ENCODE measurements around the gene XPR1.

DNA sequence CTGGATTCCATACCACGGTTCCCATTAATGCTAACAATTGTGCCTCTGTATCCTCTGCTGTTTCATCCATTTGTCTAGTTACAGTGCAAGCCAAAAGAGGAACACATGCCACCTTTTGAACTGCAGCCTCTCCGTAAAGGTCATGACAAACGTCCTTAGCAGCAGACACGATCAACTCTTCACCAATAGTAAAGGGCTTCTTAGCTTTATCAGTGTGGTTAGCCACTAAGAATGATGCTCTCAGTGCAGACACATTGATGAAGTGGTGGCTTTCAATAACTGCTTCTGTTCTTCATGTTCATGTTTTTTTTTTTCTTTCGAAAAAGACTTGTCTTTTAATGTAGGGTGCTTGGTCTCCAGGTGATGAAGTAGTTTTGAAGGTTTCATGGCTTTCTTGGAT is 14.3 kb downstream of the XPR1 start:
- TF ChIP-seq, protein P1, sequence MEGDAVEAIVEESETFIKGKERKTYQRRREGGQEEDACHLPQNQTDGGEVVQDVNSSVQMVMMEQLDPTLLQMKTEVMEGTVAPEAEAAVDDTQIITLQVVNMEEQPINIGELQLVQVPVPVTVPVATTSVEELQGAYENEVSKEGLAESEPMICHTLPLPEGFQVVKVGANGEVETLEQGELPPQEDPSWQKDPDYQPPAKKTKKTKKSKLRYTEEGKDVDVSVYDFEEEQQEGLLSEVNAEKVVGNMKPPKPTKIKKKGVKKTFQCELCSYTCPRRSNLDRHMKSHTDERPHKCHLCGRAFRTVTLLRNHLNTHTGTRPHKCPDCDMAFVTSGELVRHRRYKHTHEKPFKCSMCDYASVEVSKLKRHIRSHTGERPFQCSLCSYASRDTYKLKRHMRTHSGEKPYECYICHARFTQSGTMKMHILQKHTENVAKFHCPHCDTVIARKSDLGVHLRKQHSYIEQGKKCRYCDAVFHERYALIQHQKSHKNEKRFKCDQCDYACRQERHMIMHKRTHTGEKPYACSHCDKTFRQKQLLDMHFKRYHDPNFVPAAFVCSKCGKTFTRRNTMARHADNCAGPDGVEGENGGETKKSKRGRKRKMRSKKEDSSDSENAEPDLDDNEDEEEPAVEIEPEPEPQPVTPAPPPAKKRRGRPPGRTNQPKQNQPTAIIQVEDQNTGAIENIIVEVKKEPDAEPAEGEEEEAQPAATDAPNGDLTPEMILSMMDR (IDR thresholded peaks at IDR 0.05; ENCODE audit: insufficient read depth, low read depth, low read length), result no peak
- TF ChIP-seq EZH2 (IDR thresholded peaks at IDR 0.05; ENCODE audit: insufficient read depth, low read length), result no peak
